HG03097 (cell line): ENCODE data around the gene ALG6.
"Not testable (repeated sequence)": the region's sequence is repeated elsewhere in the genome, so short reads cannot be mapped to it uniquely, and the experiment has no call there.

Experiments
- ATAC-seq: cut with Tn5 transposase; IDR thresholded peaks from one replicate; pipeline ENCODE4 v1.9.1; 2021; ENCODE audit not compliant: unreplicated experiment, low FRiP score

The ALG6 gene

GRCh38 chr1:63411066-63411465 lies 43.6 kb downstream of the ALG6 start:
- ATAC-seq: no peak

DNA sequence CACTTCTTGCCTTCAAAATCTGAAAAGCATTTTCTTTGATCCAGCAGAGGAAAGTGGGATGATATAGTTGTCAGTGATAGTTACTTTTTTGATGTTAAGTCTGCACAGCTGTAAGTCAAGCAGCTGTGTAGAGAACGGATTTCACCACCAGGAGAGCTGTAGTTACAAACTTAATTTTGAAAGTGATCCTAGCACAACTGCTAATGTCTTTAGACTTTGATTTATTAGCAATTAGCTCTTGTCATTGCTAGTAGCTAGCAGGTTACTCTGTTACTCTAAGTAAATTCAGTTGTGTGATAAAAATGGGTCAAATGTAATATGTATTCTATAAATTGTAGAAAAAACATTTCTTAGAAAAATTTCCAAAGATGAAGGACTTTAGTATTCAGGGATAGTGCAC lies 46.0 kb downstream of the ALG6 start:
- no peak for ATAC-seq

- no peak for ATAC-seq
These were observed 47.4 kb downstream of the ALG6 start for GRCh38 chr1:63414691-63415365.

DNA sequence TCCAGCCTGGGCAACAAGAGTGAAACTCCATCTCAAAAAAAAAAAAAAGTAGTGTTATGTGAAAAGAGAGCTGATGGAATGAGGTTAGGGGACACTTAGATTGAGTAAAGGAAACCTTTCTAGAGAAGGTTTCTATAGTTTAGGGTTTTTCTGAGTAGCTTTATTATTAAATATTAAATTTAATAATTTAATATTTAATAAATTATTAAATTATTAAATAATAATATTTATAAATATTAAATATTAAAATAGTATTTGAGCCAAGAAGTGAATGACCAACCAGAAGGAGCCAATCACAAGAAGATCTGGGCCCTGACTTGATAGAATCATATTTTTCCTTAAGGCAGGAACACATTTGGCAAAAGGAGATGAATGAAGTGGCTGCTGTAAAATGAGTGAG lies 50.7 kb downstream of the ALG6 start:
- ATAC-seq: no peak

DNA sequence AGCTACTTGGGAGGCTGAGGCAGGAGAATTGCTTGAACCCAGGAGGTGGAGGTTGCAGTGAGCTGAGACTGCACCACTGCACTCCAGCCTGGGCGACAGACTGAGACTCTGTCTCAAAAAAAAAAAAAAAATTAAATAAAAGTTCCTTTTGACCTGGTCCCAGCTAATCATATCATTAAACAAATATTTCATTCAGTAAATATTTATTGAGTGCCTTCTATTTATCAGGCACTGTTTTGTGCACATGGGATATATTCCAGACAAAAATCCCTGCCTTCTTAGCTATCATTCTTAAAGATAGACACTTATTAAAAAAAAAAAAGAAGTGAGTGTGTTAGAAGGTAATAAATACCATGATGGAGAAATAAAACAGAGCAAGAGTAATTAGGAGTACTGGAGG lies 53.3 kb downstream of the ALG6 start:
- ATAC-seq: not testable (repeated sequence)

DNA sequence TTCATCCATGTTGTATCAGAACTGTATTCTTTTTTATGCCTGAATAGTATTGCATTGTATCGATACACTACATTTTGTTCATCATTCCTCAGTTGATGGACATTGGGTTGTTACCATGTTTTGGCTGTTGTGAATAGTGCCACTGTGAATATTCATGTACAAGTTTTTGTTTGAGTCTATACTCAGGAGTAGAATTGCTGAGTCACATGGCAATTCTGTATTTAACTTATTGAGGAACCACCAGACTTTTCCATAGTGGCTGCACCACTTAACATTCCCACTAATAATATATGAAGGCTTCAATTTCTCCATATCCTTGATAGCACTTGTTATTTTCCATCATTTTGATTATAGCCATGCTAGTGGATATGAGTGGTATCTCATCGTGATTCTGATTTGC lies 56.2 kb downstream of the ALG6 start:
- no peak for ATAC-seq

DNA sequence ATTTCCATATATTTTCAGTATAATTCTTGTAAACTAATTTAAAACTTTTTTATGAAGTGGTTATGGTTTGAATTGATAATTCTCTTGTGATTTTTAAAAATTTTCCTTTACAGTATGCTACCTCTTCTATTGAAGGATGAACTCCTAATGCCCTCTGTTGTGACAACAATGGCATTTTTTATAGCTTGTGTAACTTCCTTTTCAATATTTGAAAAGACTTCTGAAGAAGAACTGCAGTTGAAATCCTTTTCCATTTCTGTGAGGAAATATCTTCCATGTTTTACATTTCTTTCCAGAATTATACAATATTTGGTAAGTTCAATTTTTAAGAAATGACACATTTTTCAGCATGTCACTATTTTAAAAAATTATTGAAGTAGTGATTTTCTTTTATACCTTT lies 61.4 kb downstream of the ALG6 start:
- ATAC-seq: no peak

DNA sequence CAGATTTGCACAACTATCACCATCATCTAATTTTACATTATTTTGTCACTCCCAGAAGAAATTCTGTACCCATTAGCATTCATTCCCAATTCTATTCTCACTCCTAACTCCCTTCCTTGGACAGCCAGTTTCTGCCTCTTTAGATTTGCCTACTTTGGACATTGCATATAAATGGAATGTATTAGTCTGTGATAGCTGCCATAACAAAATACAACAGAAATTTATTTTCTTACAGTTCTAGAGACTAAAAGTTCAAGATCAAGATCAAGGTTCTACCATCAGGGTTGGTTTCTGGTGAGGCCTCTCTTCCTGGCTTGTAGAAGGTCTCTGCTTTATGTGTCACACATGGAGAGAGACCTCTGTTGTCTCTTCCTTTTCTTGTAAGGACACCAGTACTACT lies 61.9 kb downstream of the ALG6 start:
- ATAC-seq: no peak

DNA sequence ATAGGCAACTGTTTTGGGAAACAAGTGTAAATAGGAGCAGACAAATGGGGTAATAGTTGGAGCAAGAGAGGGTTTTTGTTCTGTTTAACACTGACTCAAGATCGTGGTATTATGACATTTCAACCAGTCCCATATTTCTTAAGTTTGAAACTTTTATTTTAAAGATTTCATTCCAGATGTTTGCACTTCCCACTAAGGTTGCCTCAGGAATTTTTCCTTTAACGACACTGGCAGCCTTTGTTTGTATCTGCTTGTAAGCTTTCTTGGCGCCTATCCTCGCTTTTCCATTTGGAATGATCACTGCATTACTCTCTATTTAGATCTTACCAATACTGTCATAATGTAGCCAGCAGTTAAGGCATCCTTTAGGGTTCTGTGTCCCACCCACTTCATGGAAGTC lies 67.7 kb downstream of the ALG6 start:
- no peak for ATAC-seq

- no peak for ATAC-seq
These were observed 74.7 kb downstream of the ALG6 start for GRCh38 chr1:63442141-63442475.

GRCh38 chr1:63448731-63449246 lies 81.4 kb downstream of the ALG6 start:
- no peak for ATAC-seq

DNA sequence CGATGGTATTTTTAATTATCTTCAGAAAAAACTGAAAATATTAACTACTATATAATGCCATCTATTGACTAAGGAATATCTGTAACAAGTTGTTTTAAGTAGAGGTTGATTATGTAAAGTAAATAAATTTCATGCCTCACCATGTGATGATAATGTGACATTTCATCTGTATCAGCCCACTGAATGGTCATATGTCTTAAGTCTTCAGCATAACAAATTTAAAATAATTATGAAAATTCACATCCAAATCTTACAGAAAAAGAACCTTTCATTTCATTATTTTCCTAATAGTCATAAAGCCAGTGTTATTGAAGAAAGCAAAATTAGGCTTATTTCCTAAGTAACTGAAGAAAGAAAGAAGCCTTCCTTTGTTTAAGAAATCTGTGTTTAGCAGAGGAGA lies 83.0 kb downstream of the ALG6 start:
- no peak for ATAC-seq

GRCh38 chr1:63453232-63453631 lies 85.8 kb downstream of the ALG6 start:
- ATAC-seq: no peak

GRCh38 chr1:63454269-63454668 lies 86.8 kb downstream of the ALG6 start:
- ATAC-seq: no peak

- ATAC-seq: no peak
These were observed 91.3 kb downstream of the ALG6 start for GRCh38 chr1:63458750-63459149.

GRCh38 chr1:63461661-63462230 lies 94.3 kb downstream of the ALG6 start:
- no peak for ATAC-seq

- ATAC-seq: no peak
These were observed 95.8 kb downstream of the ALG6 start for GRCh38 chr1:63463248-63463647.

- ATAC-seq: no peak
These were observed 98.8 kb downstream of the ALG6 start for GRCh38 chr1:63466181-63466580.

- no peak for ATAC-seq
These were observed 99.3 kb downstream of the ALG6 start for GRCh38 chr1:63466759-63467158.

DNA sequence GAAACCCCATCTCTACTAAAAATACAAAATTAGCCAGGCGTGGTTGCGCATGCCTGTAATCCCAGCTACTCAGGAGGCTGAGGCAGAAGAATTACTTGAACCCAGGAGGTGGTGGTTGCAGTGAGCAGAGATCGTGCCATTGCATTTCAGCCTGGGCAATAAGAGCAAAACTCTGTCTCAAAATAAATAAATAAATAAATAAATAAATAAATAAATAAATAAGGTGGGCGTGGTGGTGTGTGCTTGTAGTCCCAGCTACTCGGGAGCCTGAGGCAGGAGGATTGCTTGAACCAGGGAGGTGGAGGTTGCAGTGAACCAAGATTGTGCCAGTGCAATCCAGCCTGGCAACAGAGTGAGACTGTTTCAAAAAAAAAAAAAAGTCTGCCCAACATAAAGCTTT lies 101.3 kb downstream of the ALG6 start:
- ATAC-seq: not testable (repeated sequence)

DNA sequence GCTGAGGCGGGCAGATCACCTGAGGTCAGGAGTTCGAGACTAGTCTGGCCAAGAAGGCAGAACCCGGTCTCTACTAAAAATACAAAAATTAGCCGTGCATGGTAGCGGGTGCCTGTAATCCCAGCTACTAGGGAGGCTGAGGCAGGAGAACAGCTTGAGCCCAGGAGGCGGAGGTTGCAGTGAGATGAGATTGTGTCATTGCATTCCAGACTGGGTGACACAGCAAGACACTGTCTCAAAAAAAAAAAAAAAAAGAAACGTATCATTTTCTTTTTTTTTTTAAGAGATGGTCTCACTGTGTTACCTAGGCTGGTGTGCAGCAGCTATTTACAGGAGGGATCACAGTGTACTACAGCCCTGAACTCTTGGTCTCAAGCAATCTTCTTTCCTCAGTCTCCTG lies 108.3 kb downstream of the ALG6 start:
- ATAC-seq: no peak

- ATAC-seq: no peak
These were observed 112.6 kb downstream of the ALG6 start for GRCh38 chr1:63480057-63480456.

GRCh38 chr1:63486629-63487028 lies 119.2 kb downstream of the ALG6 start:
- ATAC-seq: no peak
